Measurements from ENCODE around the gene EML6. TPM values are rescaled to one million over a fixed set of nuclear protein-coding genes. Genes with fewer than 3 reads are reported as not detected.

The EML6 gene
- total and polyA plus RNA-seq, 2 of the 8 experiments (the other 6 are each of a cell fraction or from before 2014, with no cell fraction given), result 1.2 to 1.6 TPM

DNA sequence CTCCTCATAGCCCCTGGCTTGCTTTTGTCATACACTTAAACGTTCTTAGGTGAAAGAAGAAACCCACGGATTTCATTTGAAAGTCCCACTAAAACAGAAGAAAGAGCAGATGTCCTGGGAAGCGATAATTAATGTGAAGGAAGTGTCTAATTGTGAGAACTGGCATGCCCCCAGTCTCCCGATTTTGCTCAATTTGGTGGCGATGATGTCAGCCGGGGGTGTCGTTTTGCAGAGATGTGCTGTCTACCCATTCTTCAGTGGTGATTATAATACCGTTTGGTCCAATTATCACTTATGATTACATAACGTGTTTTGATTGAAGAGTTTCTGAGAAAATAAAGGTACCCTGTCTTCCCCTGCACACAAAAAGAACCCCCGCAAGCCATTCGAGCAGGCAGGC, 223.7 kb downstream of the EML6 start:
- Histone ChIP-seq H3K9ac (replicated peaks in 1 of 4; ENCODE audit: extremely low read depth in 1 of 4, low read depth in 3 of 4, low read length in 3 of 4) (no peak overlapping the region), H2BK5ac (ENCODE audit: low read depth, low read length) (no peak overlapping the region), H3K18ac (ENCODE audit: extremely low read depth, low read length) (no peak overlapping the region), H4K8ac (ENCODE audit: extremely low read depth, insufficient read depth, low read length) (no peak overlapping the region), H2BK120ac (replicated peaks; ENCODE audit: low read depth, low read length) (no peak overlapping the region), H3K23ac (ENCODE audit: insufficient read length) (no peak overlapping the region), H3K9me3 (ENCODE audit: insufficient read depth in 2 of 2, low read depth in 1 of 2, low read length in 1 of 2) (no peaks in the 10 kb centered on the region), H2AK5ac (ENCODE audit: low read depth, low read length) (no peak overlapping the region), H3K4ac (replicated peaks; ENCODE audit: insufficient read length, low read depth, low read length) (no peak overlapping the region), H3K4me3 (ENCODE audit: extremely low read depth in 1 of 4, insufficient read depth in 2 of 4, low read depth in 3 of 4, low read length in 4 of 4) (no peak overlapping the region), H3K56ac (replicated peaks; ENCODE audit: insufficient read length, low read depth, low read length) (no peak overlapping the region), H3K79me1 (ENCODE audit: low read depth, low read length) (no peaks in the 10 kb centered on the region), H3K27ac (ENCODE audit: low read depth, low read length) (no peak overlapping the region), H3K36me3 (ENCODE audit: control insufficient read depth in 2 of 4, insufficient read depth in 4 of 4, low read length in 3 of 4) (no peaks in the 10 kb centered on the region), H3K14ac (ENCODE audit: insufficient read length) (no peak overlapping the region), H2BK20ac (ENCODE audit: low read length) (no peak overlapping the region), H4K91ac (replicated peaks; ENCODE audit: insufficient read length, low read length) (no peak overlapping the region), H2AFZ (ENCODE audit: low read length) (no peak overlapping the region), H3K79me2 (ENCODE audit: control insufficient read depth in 1 of 2, insufficient read depth in 2 of 2, low read length in 2 of 2) (no peaks in the 10 kb centered on the region), H3K27me3 (replicated peaks in 1 of 4; ENCODE audit: control insufficient read depth in 3 of 4, extremely low read depth in 1 of 4, insufficient read depth in 3 of 4, low read length in 3 of 4) (no peaks in the 10 kb centered on the region; a peak in 1 of 7 replicates), H4K20me1 (replicated peaks in 1 of 2; ENCODE audit: control insufficient read depth in 1 of 2, insufficient read depth in 2 of 2, low read length in 2 of 2) (no peaks in the 10 kb centered on the region), H3K23me2 (ENCODE audit: low read depth, low read length) (no peaks in the 10 kb centered on the region), H3K4me1 (replicated peaks in 1 of 4; ENCODE audit: control insufficient read depth in 3 of 4, insufficient read depth in 4 of 4, low read length in 3 of 4) (peaks cover 0 to 5% (median 0%) of the 10 kb centered on the region in 4 experiments; a peak in 2 of 7 replicates), H2BK15ac (ENCODE audit: low read length) (no peak overlapping the region), H4K5ac (ENCODE audit: insufficient read length, low read depth, low read length) (no peak overlapping the region), H3K4me2 (ENCODE audit: insufficient read depth in 1 of 2, low read depth in 2 of 2, low read length in 2 of 2) (no peak overlapping the region), H2BK12ac (ENCODE audit: low read depth, low read length) (no peak overlapping the region)
- ChIA-PET POLR2A (ENCODE audit: partially characterized antibody) (interaction anchor here (1.4 kb wide), 1 partner anchor 9 kb away, joined by 3 read pairs; no protein-coding TSS in a partner anchor), CTCF (ENCODE audit: partially characterized antibody) (interaction anchor here (1.3 kb wide), 1 partner anchor 47 kb away, joined by 3 read pairs; no protein-coding TSS in a partner anchor)
- 87% methylated on average over 11 of the region's 11 CpGs; no CpG with 5 or more reads in 1 of the 2 experiments for WGBS, 2 experiments (ENCODE audit: extremely low coverage in 1 of 2, insufficient coverage in 1 of 2, insufficient read length in 1 of 2, insufficient replicate concordance in 2 of 2, low coverage in 1 of 2, low lambda C conversion rate in 2 of 2, missing lambda C conversion rate in 1 of 2)
- FAIRE-seq (no peak), DNase-seq (ENCODE audit: low read depth in 1 of 2, low spot score in 2 of 2) (no peak)
- TF ChIP-seq FOSL1 (IDR thresholded peaks at IDR 0.05; ENCODE audit: insufficient read depth, low read depth, low read length) (no peak), YY1 (IDR thresholded peaks at IDR 0.05; ENCODE audit: low read depth, low read length) (no peak), RBBP5 (IDR thresholded peaks at IDR 0.05; ENCODE audit: borderline replicate concordance, low read depth, low read length) (no peak), EP300 (IDR thresholded peaks at IDR 0.05; ENCODE audit: borderline replicate concordance in 1 of 2, low read depth in 2 of 2, low read length in 2 of 2) (no peak), CREB1 (IDR thresholded peaks at IDR 0.05) (no peak), GABPA (IDR thresholded peaks at IDR 0.05; ENCODE audit: borderline replicate concordance, insufficient read depth, low read length) (no peak), HDAC2 (IDR thresholded peaks at IDR 0.05; ENCODE audit: borderline replicate concordance in 1 of 2, low read depth in 2 of 2, low read length in 2 of 2) (no peak), BACH1 (IDR thresholded peaks at IDR 0.05; ENCODE audit: low read length) (no peak), SUZ12 (IDR thresholded peaks at IDR 0.05; ENCODE audit: low read length) (no peak), SP1 (IDR thresholded peaks at IDR 0.05; ENCODE audit: low read depth, low read length) (no peak), KDM4A (IDR thresholded peaks at IDR 0.05; ENCODE audit: low read depth, low read length, severe bottlenecking) (no peak), TEAD4 (IDR thresholded peaks at IDR 0.05; ENCODE audit: low read depth, low read length) (no peak), POU5F1 (IDR thresholded peaks at IDR 0.05; ENCODE audit: low read depth, low read length) (no peak), CTBP2 (IDR thresholded peaks at IDR 0.05; ENCODE audit: borderline replicate concordance, insufficient read depth, insufficient read length, low read length) (no peak), BRCA1 (IDR thresholded peaks at IDR 0.05; ENCODE audit: low read depth, low read length) (no peak)
